ENCODE results near the gene BCL2. TPM values are rescaled to one million over a fixed set of nuclear protein-coding genes. Genes with fewer than 3 reads are reported as not detected.

BCL2 gene
- total RNA-seq, 1 donor from 2014 or later: 81.3 TPM

- Mint-ChIP-seq H3K4me1 (peaks cover 87% of the 10 kb centered on the region), H3K36me3 (ENCODE audit: low read depth) (peaks cover 44% of the 10 kb centered on the region), H3K4me3 (peak overlapping the region; percentile 83), H3K27ac (peak overlapping the region; percentile 98), H3K9me3 (no peaks in the 10 kb centered on the region), H3K27me3 (no peaks in the 10 kb centered on the region)
- intact Hi-C loops (cut with micrococcal nuclease): loop anchor here (1.0 to 5.0 kb wide), 11 partner anchors 8 to 788 kb away; partner anchors contain the start of genes HMSD, KDSR and VPS4B
- peak; percentile 94 for DNase-seq
Measured at GRCh38 chr18:63161761-63162195, 157.8 kb downstream of the BCL2 start.

- DNase-seq: peak; percentile 81
- Mint-ChIP-seq H3K4me3 (peak overlapping the region; percentile 83), H3K27me3 (no peaks in the 10 kb centered on the region), H3K9me3 (no peaks in the 10 kb centered on the region), H3K36me3 (ENCODE audit: low read depth) (peaks cover 47% of the 10 kb centered on the region), H3K4me1 (peaks cover 93% of the 10 kb centered on the region), H3K27ac (peak overlapping the region; percentile 98)
- intact Hi-C loops (cut with micrococcal nuclease): loop anchor here (1.0 to 5.0 kb wide), 10 partner anchors 8 to 788 kb away; partner anchors contain the start of genes HMSD and VPS4B
Measured at GRCh38 chr18:63161032-63161760, 158.4 kb downstream of the BCL2 start.

- peak overlapping the region; percentile 83 for H3K4me3 Mint-ChIP-seq
- peak overlapping the region; percentile 98 for H3K27ac Mint-ChIP-seq
- H3K4me1 Mint-ChIP-seq: peaks cover 94% of the 10 kb centered on the region
- intact Hi-C loops (cut with micrococcal nuclease): loop anchor here (5.0 kb wide), 2 partner anchors 262 to 313 kb away; partner anchors contain the start of gene VPS4B
- H3K36me3 Mint-ChIP-seq (ENCODE audit: low read depth): peaks cover 41% of the 10 kb centered on the region
- DNase-seq: peak; percentile 75
- no peaks in the 10 kb centered on the region for H3K27me3 Mint-ChIP-seq
- H3K9me3 Mint-ChIP-seq: no peaks in the 10 kb centered on the region
Measured at GRCh38 chr18:63160172-63160995, 159.2 kb downstream of the BCL2 start.

- Mint-ChIP-seq H3K9me3 (no peaks in the 10 kb centered on the region), H3K4me1 (peaks cover 97% of the 10 kb centered on the region), H3K27ac (peak overlapping the region; percentile 98), H3K27me3 (no peaks in the 10 kb centered on the region), H3K4me3 (peak overlapping the region; percentile 83), H3K36me3 (ENCODE audit: low read depth) (peaks cover 45% of the 10 kb centered on the region)
- intact Hi-C loops (cut with micrococcal nuclease): loop anchor here (1.0 to 10.0 kb wide), 3 partner anchors 131 to 635 kb away; partner anchors contain the start of genes KDSR and ZCCHC2
- peak; percentile 74 for DNase-seq
Measured at GRCh38 chr18:63159590-63159989, 160.0 kb downstream of the BCL2 start.

- peaks cover 97% of the 10 kb centered on the region for H3K4me1 Mint-ChIP-seq
- peaks cover 46% of the 10 kb centered on the region for H3K36me3 Mint-ChIP-seq (ENCODE audit: low read depth)
- DNase-seq: peak; percentile 77
- no peaks in the 10 kb centered on the region for H3K9me3 Mint-ChIP-seq
- peak overlapping the region; percentile 83 for H3K4me3 Mint-ChIP-seq
- no peaks in the 10 kb centered on the region for H3K27me3 Mint-ChIP-seq
- H3K27ac Mint-ChIP-seq: peak overlapping the region; percentile 98
- intact Hi-C loops (cut with micrococcal nuclease): loop anchor here (1.0 to 10.0 kb wide), 3 partner anchors 132 to 634 kb away; partner anchors contain the start of genes KDSR and ZCCHC2
Measured at GRCh38 chr18:63158676-63159291, 160.8 kb downstream of the BCL2 start.

GRCh38 chr18:63158012-63158631 lies 161.4 kb downstream of the BCL2 start:
- intact Hi-C loops (cut with micrococcal nuclease): loop anchor here (2.0 to 10.0 kb wide), 2 partner anchors 209 to 633 kb away; partner anchors contain the start of genes KDSR and ZCCHC2
- peaks cover 97% of the 10 kb centered on the region for H3K4me1 Mint-ChIP-seq
- peak overlapping the region; percentile 98 for H3K27ac Mint-ChIP-seq
- H3K27me3 Mint-ChIP-seq: no peaks in the 10 kb centered on the region
- H3K4me3 Mint-ChIP-seq: peak overlapping the region; percentile 83
- H3K9me3 Mint-ChIP-seq: no peaks in the 10 kb centered on the region
- peaks cover 40% of the 10 kb centered on the region for H3K36me3 Mint-ChIP-seq (ENCODE audit: low read depth)
- DNase-seq: peak; percentile 69

GRCh38 chr18:63157293-63158011 lies 162.1 kb downstream of the BCL2 start:
- Mint-ChIP-seq H3K9me3 (no peaks in the 10 kb centered on the region), H3K27me3 (no peaks in the 10 kb centered on the region), H3K27ac (peak overlapping the region; percentile 98), H3K36me3 (ENCODE audit: low read depth) (peaks cover 37% of the 10 kb centered on the region), H3K4me1 (peaks cover 97% of the 10 kb centered on the region), H3K4me3 (peak overlapping the region; percentile 83)
- peak; percentile 78 for DNase-seq
- intact Hi-C loops (cut with micrococcal nuclease): loop anchor here (2.0 to 10.0 kb wide), 2 partner anchors 209 to 633 kb away; partner anchors contain the start of genes KDSR and ZCCHC2

GRCh38 chr18:63155910-63156773 lies 163.4 kb downstream of the BCL2 start:
- peak overlapping the region; percentile 83 for H3K4me3 Mint-ChIP-seq
- peak overlapping the region; percentile 98 for H3K27ac Mint-ChIP-seq
- no peaks in the 10 kb centered on the region for H3K9me3 Mint-ChIP-seq
- H3K4me1 Mint-ChIP-seq: peaks cover 92% of the 10 kb centered on the region
- peak; percentile 65 for DNase-seq
- peaks cover 39% of the 10 kb centered on the region for H3K36me3 Mint-ChIP-seq (ENCODE audit: low read depth)
- intact Hi-C loops (cut with micrococcal nuclease): loop anchor here (1.0 to 10.0 kb wide), 3 partner anchors 18 to 631 kb away; partner anchors contain the start of gene ZCCHC2
- no peaks in the 10 kb centered on the region for H3K27me3 Mint-ChIP-seq

GRCh38 chr18:63155169-63155852 lies 164.3 kb downstream of the BCL2 start:
- peaks cover 43% of the 10 kb centered on the region for H3K36me3 Mint-ChIP-seq (ENCODE audit: low read depth)
- H3K27me3 Mint-ChIP-seq: no peaks in the 10 kb centered on the region
- intact Hi-C loops (cut with micrococcal nuclease): loop anchor here (1.0 to 10.0 kb wide), 3 partner anchors 17 to 631 kb away; partner anchors contain the start of gene ZCCHC2
- peak; percentile 95 for DNase-seq
- H3K9me3 Mint-ChIP-seq: no peaks in the 10 kb centered on the region
- H3K4me1 Mint-ChIP-seq: peaks cover 91% of the 10 kb centered on the region
- peak overlapping the region; percentile 98 for H3K27ac Mint-ChIP-seq
- H3K4me3 Mint-ChIP-seq: peak overlapping the region; percentile 83

GRCh38 chr18:63154350-63155152 lies 165.0 kb downstream of the BCL2 start:
- Mint-ChIP-seq H3K9me3 (no peaks in the 10 kb centered on the region), H3K27me3 (no peaks in the 10 kb centered on the region), H3K4me3 (peak overlapping the region; percentile 83), H3K36me3 (ENCODE audit: low read depth) (peaks cover 40% of the 10 kb centered on the region), H3K27ac (peak overlapping the region; percentile 98), H3K4me1 (peaks cover 83% of the 10 kb centered on the region)
- no peak for DNase-seq
- intact Hi-C loops (cut with micrococcal nuclease): loop anchor here (1.0 to 10.0 kb wide), 3 partner anchors 16 to 630 kb away; partner anchors contain the start of gene ZCCHC2

Data from activated CD4-positive, alpha-beta T cell treated with anti-CD3 and anti-CD28 coated beads, Interleukin-2, amount 10 ng/mL, durations not matched to agents 24 days and 14 days (primary cell).